Measurements from ENCODE around the gene FSCB. TPM values are rescaled to one million over a fixed set of nuclear protein-coding genes. Genes with fewer than 3 reads are reported as not detected.
"Not testable (repeated sequence)": the region's sequence is repeated elsewhere in the genome, so short reads cannot be mapped to it uniquely, and the experiment has no call there.

FSCB gene
- total and polyA plus RNA-seq, 12 donors = not detected

- Histone ChIP-seq H3K4me1 (peaks cover 0 to 8% (median 0%) of the 10 kb centered on the region in 9 donors), H3K9me3 (peaks cover 0 to 3% (median 0%) of the 10 kb centered on the region in 11 donors), H3K36me3 (no peaks in the 10 kb centered on the region), H3K27me3 (no peaks in the 10 kb centered on the region), H3K27ac (no peak overlapping the region), H3K4me3 (no peak overlapping the region)
- ATAC-seq (no peak), DNase-seq (no peak)
- no peak for TF ChIP-seq CTCF (IDR thresholded peaks at IDR 0.05)
- intact Hi-C loops (cut with DNase I) = no loop called here
Observed at GRCh38 chr14:44528180-44528579, 21.1 kb upstream of the FSCB start.

- intact Hi-C loops (cut with DNase I) = no loop called here
- no peak for TF ChIP-seq CTCF (IDR thresholded peaks at IDR 0.05)
- H3K4me1 ChIP-seq = peaks cover 0 to 8% (median 0%) of the 10 kb centered on the region in 9 donors
- no peak for ATAC-seq
- peaks cover 0 to 5% (median 0%) of the 10 kb centered on the region in 11 donors for H3K9me3 ChIP-seq
- no peaks in the 10 kb centered on the region for H3K36me3 ChIP-seq
- no peak for DNase-seq
- H3K27ac ChIP-seq = no peak overlapping the region
- 85 to 86% methylated on average over 3 of the region's 3 CpGs for WGBS, 2 donors
- H3K27me3 ChIP-seq = no peaks in the 10 kb centered on the region
- H3K4me3 ChIP-seq = no peak overlapping the region
Observed at GRCh38 chr14:44525237-44525636, 18.2 kb upstream of the FSCB start.

- ATAC-seq; DNase-seq; H3K4me1 ChIP-seq; H3K27ac ChIP-seq; H3K36me3 ChIP-seq; intact Hi-C loops (cut with DNase I); H3K27me3 ChIP-seq; H3K4me3 ChIP-seq: not testable (repeated sequence)
- H3K9me3 ChIP-seq = peaks cover 0 to 24% (median 0%) of the 10 kb centered on the region in 11 donors
- WGBS, 2 donors = 83 to 88% methylated on average over 8 of the region's 8 CpGs
Observed at GRCh38 chr14:44515668-44516067, 8.6 kb upstream of the FSCB start.

- no peak for DNase-seq
- TF ChIP-seq CTCF (IDR thresholded peaks at IDR 0.05) = no peak
- no peaks in the 10 kb centered on the region for H3K36me3 ChIP-seq
- ATAC-seq = no peak
- H3K27me3 ChIP-seq = no peaks in the 10 kb centered on the region
- H3K4me1 ChIP-seq = no peaks in the 10 kb centered on the region
- H3K27ac ChIP-seq = no peak overlapping the region
- no peak overlapping the region for H3K4me3 ChIP-seq
- intact Hi-C loops (cut with DNase I) = no loop called here
- peaks cover 0 to 8% (median 0%) of the 10 kb centered on the region in 11 donors for H3K9me3 ChIP-seq
- WGBS, 2 donors = 81 to 90% methylated on average over 2 of the region's 2 CpGs
Observed at GRCh38 chr14:44508834-44509233, 1.8 kb upstream of the FSCB start.

GRCh38 chr14:44505588-44505987 is 1.5 kb downstream of the FSCB start:
- Histone ChIP-seq H3K27me3 (no peaks in the 10 kb centered on the region), H3K4me1 (no peaks in the 10 kb centered on the region), H3K9me3 (no peaks in the 10 kb centered on the region), H3K36me3 (no peaks in the 10 kb centered on the region), H3K4me3 (no peak overlapping the region), H3K27ac (no peak overlapping the region)
- intact Hi-C loops (cut with DNase I) = no loop called here
- no peak for TF ChIP-seq CTCF (IDR thresholded peaks at IDR 0.05)
- WGBS, 2 donors = 74 to 76% methylated on average over 3 of the region's 3 CpGs
- DNase-seq (no peak), ATAC-seq (no peak)
